Activated T-cell treated with anti-CD3 and anti-CD28 coated beads, Interleukin-2, amount 50 U/mL, for 48 hours (primary cell): ENCODE measurements around the gene BCL10.

Source experiments
- DNase-seq, 2 experiments: peaks; one replicate each; pipeline ENCODE4 v3.0.0-alpha.2; 2020

BCL10 gene

DNA sequence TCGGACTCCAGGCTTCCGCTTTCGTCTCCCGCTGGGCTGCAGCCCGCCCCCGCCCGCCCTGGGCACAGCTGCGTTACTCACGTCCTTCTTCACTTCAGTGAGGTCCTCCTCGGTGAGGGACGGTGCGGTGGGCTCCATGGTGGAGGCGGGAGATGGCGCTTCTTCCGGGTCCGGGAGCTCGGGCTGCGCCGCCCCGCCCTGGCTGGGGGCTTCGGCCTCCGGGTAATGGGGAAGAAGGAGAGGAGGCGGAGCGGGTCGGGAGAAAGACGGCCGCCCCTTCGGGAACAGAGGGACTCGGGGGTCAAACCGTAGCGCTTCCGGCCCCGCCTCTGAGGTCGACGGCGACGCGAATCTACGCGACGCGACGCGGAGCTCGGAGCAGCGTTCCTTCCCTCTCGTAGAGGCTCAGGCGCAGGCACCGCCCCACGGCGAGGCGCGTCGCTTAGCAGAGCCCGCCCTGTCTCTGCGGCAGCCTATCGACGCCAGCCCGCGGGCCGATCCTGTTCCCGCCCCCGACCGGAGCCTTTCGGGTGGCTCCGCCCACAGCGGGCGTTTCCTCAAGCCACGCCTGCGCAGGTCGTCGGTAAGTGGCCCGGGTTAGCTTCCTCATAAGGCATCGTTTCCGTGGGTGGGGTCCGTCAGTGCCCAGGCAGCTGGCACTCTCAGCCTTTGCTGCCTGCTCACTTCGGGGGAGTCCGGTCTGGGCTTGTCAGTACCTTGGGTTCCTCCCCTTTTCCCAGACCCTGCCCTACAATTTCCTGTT lies at the start of gene BCL10:
TSS of gene BCL10 (minus strand) at position 418 of the 763 bp plus-strand sequence. CDS start at position 138, 280 bp downstream.
- DNase-seq = peak; percentile 97 to 98

DNA sequence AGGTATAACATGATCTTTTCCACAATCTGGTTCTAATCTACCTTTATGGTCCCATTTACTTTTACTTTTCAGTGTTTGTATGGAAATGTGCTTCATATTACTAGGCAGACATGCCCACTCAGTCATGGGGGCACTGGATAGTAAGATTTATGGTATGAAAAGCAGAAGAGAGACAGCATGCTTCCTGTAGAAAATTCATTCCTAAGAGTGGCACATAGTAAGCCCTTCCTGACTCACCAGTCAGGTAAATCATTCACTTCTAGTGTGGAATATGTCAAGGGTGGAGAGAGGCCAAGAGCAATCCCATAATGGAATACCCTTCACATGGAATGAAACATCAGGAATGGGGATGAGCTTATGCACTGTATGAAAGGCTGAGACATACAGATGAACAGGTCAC lies 49.5 kb upstream of the BCL10 start:
- DNase-seq = no peak

DNA sequence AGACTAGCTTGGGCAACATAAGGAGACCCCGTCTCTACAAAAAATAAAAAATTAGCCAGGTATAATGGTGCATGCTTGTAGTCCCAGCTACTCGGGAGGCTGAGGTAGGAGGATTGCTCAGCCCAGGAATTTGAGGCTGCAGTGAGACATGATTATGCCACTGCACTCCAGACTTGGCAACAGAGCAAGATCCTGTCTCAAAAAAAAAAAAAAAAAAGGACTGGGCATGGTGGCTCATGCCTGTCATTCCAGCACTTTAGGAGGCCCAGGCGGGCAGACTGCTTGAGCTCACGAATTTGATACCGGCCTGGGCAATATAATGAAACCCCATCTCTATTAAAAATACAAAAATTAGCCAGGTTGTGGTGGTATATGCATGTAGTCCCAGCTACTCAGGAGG lies 47.3 kb upstream of the BCL10 start:
- DNase-seq = no peak

DNA sequence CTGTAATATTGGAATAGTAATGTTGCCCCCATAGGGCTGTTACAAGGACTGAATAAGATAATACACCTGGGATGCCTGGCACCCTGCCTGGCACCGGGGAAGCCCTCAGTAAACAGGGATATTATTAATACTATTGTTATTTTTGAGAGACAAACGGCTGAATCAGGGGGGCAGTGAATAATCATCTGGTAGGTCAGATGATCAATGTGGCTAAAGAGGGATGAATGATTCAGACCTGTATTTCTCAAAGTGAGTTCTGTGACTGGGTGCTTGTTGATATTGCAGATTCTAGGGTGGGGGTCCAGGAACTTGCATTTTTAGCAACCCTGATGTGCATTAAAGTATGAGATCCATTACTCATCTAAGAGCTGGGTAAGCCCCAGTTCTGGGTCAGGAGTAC lies 46.2 kb upstream of the BCL10 start:
- DNase-seq = no peak

DNA sequence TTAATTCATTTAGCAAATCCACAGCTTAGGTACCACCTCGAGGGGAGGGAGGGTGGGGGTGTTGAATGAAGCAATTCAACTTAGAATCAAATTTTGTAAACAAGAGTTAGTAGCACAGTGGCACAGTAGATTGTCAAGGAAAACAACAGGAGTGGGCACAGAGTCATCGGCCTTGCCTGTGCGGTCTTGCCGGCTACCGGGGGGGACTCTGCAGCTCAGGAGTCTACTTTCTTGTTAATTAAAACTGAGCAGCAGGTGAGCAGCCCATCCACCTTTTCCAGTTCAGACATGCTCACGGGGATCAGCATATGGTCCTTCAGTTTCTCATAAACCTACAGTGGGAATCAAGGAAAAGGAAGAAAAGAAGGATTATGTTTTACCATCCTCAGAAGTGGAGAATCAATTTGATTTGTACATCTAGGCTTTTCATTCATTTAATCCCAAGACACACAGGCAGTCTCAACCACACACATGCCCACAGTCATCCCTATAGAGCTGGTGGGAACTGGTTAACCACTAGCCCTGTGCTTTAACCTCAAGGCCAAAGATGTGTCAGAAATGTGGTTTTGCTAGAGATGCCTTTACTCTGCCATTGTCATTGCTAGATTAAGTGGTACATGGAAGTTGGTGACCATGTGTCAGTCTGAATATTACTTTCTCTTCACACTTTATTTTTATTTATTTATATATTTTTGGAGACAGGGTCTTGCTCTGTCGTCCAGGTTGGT lies 45.0 kb upstream of the BCL10 start:
- DNase-seq = peak; percentile 58 to 66

DNA sequence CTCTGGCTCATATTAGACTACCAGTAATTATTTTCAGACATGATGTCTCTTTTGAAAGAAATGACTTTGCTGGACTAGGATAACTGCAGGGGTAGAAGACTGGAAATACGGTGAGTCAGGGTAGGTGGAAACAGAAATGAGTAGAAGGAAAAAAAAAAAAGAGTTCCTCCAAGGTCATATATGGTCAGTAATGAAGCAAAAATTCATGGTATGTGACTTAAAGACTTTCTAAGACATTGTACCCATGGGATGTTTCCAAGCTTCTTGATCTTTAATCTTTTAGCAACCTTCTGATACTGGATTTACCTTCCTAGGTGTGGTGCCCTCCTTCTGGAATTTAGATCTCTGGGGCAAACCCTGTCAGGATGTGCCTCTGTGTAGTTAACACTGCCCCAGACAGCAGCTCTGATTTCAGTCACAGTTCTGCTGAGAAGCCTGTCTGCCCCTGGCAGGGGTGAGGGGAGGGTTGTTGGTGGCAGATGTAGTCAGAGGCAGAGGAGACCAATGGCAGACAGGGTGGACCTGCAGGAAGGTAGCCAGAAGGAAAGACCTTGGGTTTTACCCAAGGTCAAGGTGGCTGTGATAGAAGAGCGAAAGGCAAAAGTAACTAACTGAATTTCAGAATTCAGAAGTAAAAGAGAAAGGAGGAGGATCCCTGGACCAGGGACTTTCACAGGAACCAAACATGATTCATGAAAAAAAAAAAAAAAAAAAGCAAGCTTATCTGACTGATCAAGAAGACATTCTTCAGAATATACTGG lies 44.1 kb upstream of the BCL10 start:
- DNase-seq = no peak

DNA sequence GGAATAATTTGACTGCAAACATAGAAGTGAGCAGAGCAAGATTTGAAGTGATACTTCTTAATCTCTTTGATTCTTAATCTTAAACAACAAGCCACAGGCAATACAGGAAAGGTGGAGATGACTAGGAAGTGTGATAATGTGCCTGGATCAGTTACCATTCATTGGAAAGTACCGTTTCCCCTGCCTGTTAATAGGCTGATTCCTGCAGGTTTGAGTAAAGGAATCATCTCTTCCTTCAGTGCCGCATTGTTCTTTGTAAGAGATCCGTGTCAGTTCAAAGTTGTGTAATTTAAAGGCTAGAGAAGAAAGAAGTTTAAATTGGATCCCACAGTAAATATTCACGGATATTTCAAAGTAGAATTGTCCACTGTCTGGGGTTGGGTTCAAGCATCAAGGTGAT lies 43.5 kb upstream of the BCL10 start:
- no peak for DNase-seq

DNA sequence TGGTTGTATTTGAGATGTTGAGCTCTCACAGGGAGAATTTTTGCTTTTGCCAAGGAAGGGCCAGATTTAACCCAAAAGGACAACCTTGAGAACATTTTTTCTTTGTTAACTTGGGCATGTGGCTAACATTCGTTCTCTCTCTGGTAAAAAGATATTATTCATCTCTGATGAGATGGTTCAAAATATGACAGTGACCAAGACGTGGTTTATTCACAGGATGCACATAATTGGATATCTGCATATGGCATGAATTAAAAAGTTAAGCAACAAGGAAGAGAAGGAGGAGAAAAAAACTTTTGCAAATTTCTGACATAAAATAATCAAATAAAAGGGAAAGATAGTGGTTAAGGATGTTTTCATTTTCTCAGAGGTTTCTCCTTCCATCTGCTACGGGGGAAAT lies 43.1 kb upstream of the BCL10 start:
- DNase-seq = no peak

DNA sequence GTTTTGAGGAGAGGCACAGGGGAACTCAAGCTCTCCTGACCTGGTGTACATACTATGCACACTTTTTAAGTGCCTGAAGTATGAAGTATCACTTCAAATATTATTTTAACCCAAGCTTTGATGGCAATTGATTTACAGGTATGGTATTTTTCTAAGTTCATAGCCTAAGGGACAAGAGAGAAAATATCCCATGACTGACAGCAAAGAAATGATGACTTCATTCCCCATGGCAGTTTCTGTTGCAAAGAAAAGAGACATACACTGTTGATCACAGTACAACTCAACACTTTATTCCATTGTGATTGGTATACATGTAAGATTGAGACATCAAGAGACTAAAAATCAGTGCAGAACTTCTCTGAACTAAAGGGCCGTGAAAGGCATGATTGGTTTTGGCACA lies 41.8 kb upstream of the BCL10 start:
- no peak for DNase-seq

DNA sequence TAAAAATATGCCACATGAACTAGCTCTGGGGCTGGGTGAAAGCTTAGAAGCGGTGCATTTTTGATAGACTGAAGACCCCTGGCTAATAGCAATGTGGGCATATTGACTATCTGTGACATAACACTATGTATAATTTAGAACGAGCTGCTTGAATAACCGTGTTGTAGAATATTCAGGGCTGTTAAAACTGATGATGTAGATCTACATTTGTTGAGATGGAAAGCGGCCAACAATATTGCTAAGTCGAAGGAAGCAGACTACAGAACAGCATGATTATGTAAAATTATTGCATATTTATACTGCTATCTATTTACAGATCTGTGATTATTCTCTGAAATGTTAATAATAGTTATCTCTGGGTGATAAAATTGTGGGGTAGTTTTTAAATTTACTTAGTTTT lies 41.1 kb upstream of the BCL10 start:
- DNase-seq = no peak

DNA sequence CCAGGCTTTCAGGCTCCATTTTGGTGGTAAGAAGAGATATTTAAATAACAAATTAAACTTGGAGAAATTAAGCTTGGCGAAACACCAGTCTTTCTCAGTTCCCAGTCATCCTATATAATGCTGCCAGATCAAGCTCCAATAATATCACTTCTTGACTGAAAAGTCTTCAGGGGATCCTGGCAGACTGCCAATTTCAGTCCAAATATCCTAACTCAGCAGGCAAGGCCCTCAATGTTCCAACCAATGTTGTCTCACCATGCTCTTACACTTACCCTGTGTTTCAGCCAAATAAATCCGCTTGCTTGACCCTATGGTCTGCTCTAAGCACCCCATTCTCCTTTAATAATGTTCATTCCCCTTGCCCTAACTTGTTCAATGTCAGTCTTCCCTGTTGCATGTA lies 39.9 kb upstream of the BCL10 start:
- no peak for DNase-seq

DNA sequence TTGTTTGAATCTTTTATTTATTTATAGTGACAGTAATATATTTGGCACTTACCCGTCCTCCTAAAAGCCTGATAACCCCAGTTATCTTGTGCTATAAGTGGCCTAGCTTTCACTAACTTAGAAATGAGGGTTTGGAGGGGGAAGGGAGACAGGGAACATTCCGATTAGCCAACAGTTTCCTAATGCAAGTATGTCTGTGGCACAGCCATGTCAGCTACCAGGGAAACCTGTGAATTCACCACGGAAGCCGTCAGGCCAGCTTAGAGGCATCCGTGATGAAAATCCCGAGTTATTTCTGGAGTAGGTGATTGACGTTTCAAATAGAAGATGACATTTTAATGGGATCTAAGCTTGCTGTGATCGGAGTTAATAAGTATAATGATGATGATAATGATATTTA lies 39.4 kb upstream of the BCL10 start:
- DNase-seq = no peak

DNA sequence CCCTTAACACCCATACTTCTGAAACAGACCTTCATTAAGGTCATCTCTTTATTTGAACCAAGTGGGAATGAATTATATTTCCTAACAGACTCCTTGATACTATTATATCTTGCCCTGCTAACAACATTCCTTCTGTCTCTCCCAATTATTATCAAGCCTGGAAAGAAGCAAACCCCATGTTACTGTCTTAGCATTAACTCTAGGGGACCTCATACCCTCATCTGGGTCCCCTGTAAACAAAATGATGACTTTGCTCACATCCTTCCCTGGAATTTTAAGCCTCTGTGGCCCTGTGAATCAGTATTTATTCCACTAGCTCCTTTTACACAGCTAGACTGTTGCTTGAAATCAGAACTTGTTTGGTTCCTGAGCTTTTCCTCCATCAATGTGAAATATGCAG lies 38.3 kb upstream of the BCL10 start:
- DNase-seq = no peak

DNA sequence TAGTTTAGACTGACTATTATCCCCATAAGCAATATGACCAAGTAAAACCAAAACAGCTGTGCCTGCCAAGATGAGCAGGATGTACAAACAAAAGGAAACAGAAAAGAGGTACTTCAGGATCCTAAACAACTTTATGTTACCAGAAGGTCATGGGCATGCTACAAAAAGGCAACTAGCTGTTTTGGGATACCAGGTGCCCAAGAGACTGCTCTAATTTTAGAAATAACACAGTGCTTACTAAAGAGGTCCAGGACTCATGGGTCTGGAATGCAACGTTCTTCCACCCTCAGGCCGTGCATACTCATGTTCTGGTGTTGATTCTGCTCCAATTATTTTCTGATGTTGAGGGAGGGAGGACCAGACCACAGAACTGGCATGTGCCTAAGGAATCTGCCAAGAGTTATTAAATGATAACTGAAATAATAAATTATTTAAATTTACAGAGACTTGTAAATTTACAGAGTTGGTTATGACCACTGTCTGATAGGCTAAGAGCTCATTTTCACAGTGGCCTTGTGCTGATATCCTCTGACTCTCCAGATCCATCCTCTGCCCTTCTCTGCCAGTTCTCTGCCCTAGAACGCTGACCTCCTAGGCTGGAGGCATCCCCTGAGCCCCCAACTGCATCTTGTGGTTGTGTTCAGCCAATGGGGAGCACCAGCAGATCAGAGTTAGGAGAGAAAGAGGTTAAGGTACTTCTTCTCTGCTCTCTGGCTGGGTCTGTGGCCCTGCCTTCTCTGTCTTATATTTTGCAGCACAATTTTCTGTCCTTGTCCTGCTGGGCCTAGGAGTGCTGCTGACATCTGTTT lies 37.7 kb upstream of the BCL10 start:
- no peak for DNase-seq

DNA sequence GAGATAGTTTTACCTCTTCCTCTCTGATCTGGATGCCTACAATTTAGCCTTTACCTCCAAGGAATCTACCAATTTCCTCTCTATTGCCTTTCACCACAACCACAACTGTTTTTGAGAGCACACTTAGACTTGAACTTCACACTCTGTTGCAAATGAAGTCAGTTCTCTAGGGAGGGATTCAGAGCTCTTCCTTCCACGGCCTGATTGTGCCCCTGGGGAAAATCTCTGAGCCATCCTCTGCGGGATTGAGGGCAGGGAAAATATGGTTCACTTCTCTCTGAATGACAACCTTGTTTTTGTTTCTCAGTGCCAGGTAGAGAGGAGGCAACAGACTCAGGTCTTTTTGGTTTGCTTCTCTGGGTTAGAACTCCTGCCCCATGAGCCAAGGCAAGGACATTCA lies 35.4 kb upstream of the BCL10 start:
- no peak for DNase-seq

DNA sequence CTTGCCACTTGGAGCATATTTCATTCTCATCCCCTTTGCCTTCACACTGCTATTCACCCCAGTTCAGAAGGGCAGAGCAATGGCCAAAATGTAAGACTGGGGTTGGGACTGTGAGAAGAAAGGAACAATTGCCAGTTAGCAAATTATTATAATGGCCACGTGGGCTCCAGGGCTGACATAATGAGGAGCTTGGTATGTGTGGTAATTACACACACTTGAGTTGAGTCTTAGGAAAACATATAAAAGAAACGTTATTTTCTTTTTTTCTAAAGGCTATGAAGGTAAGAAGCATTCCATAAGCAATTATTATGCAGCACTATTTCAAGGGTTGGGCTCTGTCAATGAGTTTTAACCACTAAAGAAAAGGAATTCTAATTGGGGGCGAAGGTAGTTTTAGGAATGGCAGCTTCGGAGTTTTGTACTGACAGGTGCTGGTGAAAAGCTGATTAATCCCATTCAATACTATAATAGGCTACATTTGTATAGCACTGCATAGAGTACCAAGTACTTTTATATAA lies 32.5 kb upstream of the BCL10 start:
- DNase-seq = no peak

DNA sequence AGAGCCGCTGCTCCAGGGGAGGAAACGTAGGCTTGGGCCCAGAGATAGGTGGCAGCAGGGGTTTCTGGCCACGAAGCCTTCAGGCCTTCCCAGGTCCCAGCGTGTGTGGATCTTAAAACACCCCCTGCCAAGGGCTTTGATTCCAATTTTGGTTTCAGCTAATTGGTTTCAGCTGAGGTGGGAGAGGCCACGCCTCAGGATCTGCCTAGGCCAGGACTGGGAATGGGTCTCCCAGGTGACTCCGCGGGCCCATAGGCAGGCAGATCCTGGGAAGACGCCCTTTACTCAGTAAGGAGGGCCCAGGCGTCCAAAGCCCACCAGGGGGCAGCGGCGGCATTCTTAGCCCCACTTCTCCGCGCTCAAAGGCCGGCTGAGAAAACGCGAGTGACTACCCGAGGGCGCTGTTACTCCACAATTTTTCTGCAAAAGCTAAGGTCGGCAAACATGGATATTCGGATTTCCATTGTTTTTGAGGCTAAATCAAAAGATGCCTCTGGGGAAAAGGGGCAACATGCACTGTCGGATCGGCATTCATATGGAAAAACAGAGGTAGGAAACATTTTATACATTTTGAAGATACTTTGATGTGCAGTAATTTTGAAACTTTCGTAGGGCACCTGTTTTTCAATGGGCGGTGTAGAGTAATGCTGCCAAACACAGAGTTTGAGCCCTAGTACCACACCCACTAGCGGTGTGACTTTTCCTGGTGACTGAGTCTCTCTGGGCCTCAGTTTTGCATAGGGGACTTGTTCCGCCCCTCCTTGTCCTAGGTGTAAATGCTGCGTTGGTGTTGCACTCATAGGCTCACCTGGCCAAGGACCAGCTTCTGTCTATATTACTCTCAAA lies 31.8 kb upstream of the BCL10 start:
- peak; percentile 81 to 82 for DNase-seq

DNA sequence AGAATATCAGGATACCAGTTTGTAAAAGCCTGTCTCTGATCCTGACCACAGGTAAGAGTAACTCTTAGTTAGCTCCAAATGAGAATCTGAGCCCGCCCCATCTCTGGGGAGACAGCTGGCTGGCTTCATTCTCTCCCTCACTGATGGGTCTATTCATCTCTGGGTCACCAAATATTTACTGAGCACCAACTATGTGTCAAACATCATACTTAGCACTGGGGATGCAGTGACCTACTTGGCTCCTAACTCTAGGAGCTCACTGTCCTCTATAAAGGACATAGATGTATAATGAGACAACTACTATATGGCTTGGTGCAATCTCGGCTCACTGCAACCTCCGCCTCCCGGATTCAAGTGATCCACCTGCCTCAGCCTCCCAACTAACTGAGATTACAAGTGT lies 29.8 kb upstream of the BCL10 start:
- DNase-seq = no peak

DNA sequence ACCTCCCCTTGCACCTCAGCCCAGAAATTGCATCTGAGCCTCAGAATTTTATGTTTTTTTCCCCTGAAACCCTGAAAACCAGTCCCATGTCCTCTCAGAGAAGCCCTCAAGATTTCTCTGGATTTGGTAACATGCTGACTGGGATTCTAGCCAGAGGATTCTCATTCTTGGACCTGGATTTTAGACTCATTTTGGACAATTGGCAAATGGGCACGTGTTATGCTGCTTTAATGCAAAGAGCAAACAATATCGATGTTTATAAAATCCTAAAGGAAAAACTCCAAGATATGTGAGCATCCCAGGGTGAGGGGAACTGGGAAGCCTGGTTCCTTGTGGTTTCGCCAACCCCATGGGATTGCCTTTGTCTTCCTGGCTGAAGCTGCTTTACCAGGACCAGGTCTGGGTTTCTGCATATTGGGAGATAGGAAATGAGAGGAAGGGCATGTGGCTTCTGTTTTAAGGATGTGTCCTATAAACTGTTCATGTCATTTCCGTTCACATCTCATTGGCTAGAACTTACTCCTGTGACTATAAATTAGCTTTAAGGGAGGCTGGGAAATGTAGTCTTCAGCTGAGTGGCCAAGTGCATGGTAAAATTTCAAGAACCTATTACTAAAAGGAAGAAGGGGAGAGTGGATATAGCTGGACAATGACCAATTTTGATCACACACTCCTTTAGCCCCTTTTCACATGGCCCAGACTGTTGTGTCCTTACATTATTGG lies 27.2 kb upstream of the BCL10 start:
- no peak for DNase-seq

DNA sequence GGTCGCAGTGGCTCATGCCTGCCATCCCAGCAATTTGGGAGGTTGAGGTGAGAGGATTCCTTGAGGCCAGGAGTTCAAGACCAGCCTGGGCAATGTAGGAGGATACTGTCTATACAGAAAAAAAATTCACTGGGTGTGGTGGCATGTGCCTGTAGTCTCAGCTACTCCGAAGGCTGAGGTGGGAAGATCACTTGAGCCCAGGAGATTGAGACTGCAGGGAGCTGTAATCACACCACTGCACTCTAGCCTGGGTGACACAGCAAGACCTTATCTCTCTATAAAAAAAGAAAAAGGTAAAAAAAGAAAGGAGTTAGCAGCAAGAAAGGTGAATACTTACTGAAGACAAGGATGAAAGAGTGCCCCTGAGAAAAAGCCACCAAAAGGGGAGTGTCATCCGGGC lies 23.7 kb upstream of the BCL10 start:
- DNase-seq = no peak
